ENCODE data around the gene MARK4.

The MARK4 gene

DNA sequence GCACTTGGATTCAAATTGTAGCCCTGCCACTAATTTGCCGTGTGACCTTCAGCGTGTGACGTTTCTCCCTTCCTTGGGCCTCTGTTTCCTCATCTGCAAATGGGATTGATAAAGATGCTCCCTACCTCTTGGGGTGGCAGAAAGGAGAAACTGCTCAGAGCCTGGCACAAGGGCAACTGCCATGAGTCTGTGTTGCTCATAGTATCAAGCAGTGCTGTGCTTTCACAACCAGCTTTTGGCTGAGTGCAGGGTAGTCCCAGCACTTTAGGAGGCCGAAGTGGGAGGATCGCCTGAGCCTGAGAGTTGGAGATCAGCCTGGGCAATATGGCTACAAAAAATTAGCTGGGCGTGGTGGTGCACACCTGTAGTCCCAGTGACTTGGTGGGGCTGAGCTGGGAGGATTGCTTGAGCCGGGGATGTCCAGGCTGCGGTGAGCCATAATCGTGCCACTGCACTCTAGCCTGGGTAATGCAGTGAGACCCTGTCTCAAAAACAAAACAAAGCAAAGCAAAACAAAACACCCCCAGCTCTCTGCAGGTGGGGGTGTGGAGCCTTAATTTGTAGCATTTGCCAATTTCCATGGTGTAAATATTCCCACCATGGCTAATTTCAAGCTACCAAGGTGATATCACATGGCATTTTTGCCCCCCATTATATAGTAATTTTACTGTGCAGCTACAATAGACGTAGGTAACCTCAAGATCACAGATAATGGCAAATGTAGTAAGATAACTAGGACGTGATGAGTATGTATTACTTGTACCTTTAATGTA, 1.6 kb upstream of the MARK4 start:
- TF ChIP-seq, protein P1, sequence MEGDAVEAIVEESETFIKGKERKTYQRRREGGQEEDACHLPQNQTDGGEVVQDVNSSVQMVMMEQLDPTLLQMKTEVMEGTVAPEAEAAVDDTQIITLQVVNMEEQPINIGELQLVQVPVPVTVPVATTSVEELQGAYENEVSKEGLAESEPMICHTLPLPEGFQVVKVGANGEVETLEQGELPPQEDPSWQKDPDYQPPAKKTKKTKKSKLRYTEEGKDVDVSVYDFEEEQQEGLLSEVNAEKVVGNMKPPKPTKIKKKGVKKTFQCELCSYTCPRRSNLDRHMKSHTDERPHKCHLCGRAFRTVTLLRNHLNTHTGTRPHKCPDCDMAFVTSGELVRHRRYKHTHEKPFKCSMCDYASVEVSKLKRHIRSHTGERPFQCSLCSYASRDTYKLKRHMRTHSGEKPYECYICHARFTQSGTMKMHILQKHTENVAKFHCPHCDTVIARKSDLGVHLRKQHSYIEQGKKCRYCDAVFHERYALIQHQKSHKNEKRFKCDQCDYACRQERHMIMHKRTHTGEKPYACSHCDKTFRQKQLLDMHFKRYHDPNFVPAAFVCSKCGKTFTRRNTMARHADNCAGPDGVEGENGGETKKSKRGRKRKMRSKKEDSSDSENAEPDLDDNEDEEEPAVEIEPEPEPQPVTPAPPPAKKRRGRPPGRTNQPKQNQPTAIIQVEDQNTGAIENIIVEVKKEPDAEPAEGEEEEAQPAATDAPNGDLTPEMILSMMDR (IDR thresholded peaks at IDR 0.05; ENCODE audit: extremely low read depth, insufficient read depth, missing control alignments) = no peak
- in situ Hi-C loops (cut with MboI; ENCODE audit: low pct_unique_long_range_greater_than_20kb, low sequenced_read_pairs, unreplicated experiment) = no loop called here
- no peak for DNase-seq (ENCODE audit: low spot score)

GRCh38 chr19:45250216-45250831, 747 bp upstream of the MARK4 start:
- TF ChIP-seq, protein P1 (IDR thresholded peaks at IDR 0.05; ENCODE audit: extremely low read depth, insufficient read depth, missing control alignments) = no peak
- in situ Hi-C loops (cut with MboI; ENCODE audit: low pct_unique_long_range_greater_than_20kb, low sequenced_read_pairs, unreplicated experiment) = no loop called here
- DNase-seq (ENCODE audit: low spot score) = no peak

GRCh38 chr19:45251452-45252354, 632 bp downstream of the MARK4 start:
- in situ Hi-C loops (cut with MboI; ENCODE audit: low pct_unique_long_range_greater_than_20kb, low sequenced_read_pairs, unreplicated experiment) = no loop called here

GRCh38 chr19:45253396-45254027, 2.4 kb downstream of the MARK4 start:
- TF ChIP-seq, protein P1 (IDR thresholded peaks at IDR 0.05; ENCODE audit: extremely low read depth, insufficient read depth, missing control alignments) = no peak
- no peak for DNase-seq (ENCODE audit: low spot score)
- in situ Hi-C loops (cut with MboI; ENCODE audit: low pct_unique_long_range_greater_than_20kb, low sequenced_read_pairs, unreplicated experiment) = no loop called here

More at GRCh38 chr19:45251452-45252354, 632 bp downstream of the MARK4 start:
- peak; percentile 79 for DNase-seq (ENCODE audit: low spot score)
- TF ChIP-seq, protein P1 (IDR thresholded peaks at IDR 0.05; ENCODE audit: extremely low read depth, insufficient read depth, missing control alignments) = peak; percentile 3

- TF ChIP-seq, protein P1 (IDR thresholded peaks at IDR 0.05; ENCODE audit: extremely low read depth, insufficient read depth, missing control alignments) = peak; percentile 21
- in situ Hi-C loops (cut with MboI; ENCODE audit: low pct_unique_long_range_greater_than_20kb, low sequenced_read_pairs, unreplicated experiment) = no loop called here
- DNase-seq (ENCODE audit: low spot score) = no peak
These were observed 3.0 kb downstream of the MARK4 start for GRCh38 chr19:45254044-45254531.

Measured in GM13977 (cell line).